Islet of Langerhans (tissue), 1 donor: ENCODE data around the gene ZNF488.
"Not testable (repeated sequence)": the region's sequence is repeated elsewhere in the genome, so short reads cannot be mapped to it uniquely, and the experiment has no call there.

Experiments used
- FAIRE-seq: peaks from one replicate; lab custom pipeline; 2011; peaks lifted over from hg19 to GRCh38; lab: Jason Lieb, UNC

Gene ZNF488

GRCh38 chr10:47409171-47409865 lies 25.2 kb upstream of the ZNF488 start:
- no peak for FAIRE-seq

DNA sequence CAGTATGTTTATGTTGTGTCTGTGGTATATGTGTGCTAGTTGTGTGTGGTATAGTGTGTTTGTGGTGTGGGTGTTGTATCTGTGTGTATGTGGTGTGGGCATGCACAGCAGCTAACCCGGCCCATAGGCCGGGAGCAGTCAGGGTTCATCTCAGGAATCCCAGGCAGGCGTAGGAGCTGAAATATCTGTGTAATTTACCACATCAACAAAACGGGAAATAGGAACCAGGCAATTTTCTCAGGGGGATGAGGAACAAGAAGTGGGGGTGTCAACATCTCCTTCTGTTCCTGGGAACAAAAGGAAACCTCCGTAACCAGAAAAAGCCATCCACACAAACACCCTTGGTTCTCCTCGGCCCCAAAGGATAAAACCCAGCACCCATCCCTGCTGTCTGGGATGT lies 24.5 kb upstream of the ZNF488 start:
- no peak for FAIRE-seq

GRCh38 chr10:47406870-47407691 lies 23.0 kb upstream of the ZNF488 start:
- FAIRE-seq, result no peak

DNA sequence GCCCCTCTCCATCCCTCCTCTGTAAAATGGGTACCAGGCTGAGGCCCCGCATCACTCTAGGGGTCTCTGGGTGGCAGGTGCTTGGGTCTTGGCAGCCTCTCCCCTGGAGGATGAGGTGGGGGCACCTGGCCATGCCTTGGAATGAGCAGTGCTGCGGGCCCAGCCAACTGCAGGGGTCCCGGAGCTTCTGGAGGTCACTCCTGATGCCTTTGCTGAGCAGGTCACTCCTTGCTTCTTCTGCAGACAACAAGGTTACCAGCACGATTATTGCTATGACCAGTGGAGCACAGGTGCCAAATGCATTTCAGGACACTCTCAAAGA lies 22.4 kb upstream of the ZNF488 start:
- no peak for FAIRE-seq

- no peak for FAIRE-seq
Measured at GRCh38 chr10:47405857-47406547, 21.9 kb upstream of the ZNF488 start.

DNA sequence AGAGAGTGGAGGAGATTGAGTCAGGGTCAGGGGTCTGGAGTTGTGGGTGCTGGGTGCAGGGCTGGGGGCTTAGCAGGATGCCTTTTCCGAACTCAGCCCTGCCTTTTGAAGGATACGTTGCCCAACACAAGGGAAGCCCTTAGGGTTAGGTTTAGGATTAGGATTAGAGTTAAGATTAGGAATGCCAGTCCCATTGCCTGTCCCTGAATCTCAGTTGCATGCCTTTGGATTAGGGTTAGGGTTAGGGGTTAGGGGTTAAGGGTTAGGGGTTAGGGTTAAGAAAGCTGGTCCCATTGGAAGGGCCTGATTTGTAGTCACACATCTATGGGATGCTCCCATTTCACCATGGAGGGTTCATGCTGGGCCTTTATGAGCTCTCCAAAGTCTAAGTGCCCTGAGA lies 20.8 kb upstream of the ZNF488 start:
- no peak for FAIRE-seq

DNA sequence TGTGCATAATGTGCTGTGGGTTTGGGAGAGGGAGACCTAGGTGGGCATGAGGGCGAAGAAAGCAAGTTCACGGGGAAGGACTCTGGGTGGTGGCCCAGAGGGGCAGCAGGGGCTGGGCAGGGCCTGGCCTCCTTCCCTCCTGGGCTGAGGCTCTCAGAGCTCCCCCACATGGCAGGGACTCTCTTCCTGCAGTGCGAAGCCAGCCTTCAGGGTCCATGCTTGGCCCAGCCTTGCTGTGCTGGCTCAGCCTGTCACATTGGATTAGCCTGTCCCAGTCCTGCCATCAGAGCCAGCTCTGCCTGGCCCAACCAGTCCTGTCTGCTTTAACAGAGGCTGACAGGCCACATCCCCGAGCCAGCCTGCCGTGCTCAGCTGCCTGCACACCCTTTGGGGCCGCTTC lies 20.4 kb upstream of the ZNF488 start:
- FAIRE-seq, result no peak

- FAIRE-seq, result no peak
Measured at GRCh38 chr10:47403446-47404318, 19.6 kb upstream of the ZNF488 start.

GRCh38 chr10:47402641-47403301 lies 18.7 kb upstream of the ZNF488 start:
- FAIRE-seq, result no peak

- FAIRE-seq, result no peak
Measured at GRCh38 chr10:47401874-47402640, 18.0 kb upstream of the ZNF488 start.

- no peak for FAIRE-seq
Measured at GRCh38 chr10:47401210-47401609, 17.1 kb upstream of the ZNF488 start.

DNA sequence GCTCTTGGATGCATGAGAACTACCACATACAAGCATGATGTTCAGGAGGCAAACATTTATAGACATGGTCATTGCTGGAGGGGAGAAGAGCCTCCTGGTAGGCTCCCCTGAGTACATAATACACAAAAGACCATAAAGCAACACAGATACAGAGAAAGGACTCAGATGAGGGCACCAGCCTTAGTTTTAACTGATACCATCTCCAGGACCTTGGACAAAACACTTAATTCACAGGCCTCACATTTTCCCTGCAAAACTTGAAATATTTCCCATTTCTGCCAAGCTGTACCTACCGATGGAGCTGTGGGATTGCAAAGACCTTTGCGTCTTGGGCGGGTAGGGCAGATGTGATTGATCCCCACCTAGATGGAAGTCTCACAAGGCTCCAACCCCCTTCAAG lies 16.7 kb upstream of the ZNF488 start:
- no peak for FAIRE-seq

- no peak for FAIRE-seq
Measured at GRCh38 chr10:47400251-47400650, 16.2 kb upstream of the ZNF488 start.

GRCh38 chr10:47397256-47397655 lies 13.2 kb upstream of the ZNF488 start:
- FAIRE-seq, result no peak

GRCh38 chr10:47396311-47396717 lies 12.2 kb upstream of the ZNF488 start:
- FAIRE-seq, result no peak

GRCh38 chr10:47389619-47390018 lies 5.5 kb upstream of the ZNF488 start:
- FAIRE-seq, result no peak

- no peak for FAIRE-seq
Measured at GRCh38 chr10:47388879-47389278, 4.8 kb upstream of the ZNF488 start.

- not testable (repeated sequence) for FAIRE-seq
Measured at GRCh38 chr10:47386104-47386503, 2.0 kb upstream of the ZNF488 start.

DNA sequence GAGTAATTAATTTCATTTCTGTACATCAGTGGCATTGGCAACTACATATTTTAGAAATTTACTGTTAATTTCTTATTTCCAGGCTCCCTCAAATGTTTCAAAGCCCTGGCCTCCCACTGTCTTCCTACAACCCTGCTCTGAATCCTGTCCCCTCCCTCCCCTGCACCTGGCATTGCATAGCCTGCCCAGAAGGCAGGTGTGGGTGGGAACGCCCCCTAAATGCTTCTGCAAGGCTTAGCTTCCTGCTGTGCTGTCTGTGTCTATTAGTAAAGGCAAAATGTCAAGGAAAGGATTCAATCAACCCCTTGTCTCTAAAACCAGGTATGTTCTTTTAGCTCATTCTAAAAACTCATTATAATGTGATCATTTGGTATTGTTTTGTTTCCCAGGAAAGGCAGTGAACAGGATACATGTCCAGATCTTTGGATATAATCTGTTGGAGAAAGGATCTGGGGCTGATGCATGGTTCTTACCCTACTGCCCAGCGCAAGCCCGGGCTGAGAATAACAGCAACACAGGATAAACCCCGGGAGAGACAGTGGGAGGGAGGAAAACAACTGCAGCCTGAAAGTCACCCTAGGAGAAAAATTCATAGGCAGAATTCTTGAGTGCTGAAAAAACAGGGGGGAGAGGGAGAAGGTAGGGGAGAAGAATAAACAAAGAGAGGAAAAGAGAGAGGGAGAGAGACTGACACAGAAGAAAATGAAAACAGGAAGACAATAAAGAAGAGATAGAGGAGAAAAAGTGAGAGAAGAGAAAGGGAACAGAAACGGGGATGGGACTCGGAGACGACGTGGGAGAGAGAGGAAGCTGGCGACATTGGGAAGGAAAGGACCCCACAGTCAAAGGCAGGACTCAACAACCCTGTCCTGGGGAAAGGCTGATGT lies 589 bp downstream of the ZNF488 start:
- no peak for FAIRE-seq
